ENCODE results near the gene FAM217B. TPM values are rescaled to one million over a fixed set of nuclear protein-coding genes. Genes with fewer than 3 reads are reported as not detected.

Gene FAM217B
- total RNA-seq, 1 experiment from 2014 or later = 8.1 TPM

DNA sequence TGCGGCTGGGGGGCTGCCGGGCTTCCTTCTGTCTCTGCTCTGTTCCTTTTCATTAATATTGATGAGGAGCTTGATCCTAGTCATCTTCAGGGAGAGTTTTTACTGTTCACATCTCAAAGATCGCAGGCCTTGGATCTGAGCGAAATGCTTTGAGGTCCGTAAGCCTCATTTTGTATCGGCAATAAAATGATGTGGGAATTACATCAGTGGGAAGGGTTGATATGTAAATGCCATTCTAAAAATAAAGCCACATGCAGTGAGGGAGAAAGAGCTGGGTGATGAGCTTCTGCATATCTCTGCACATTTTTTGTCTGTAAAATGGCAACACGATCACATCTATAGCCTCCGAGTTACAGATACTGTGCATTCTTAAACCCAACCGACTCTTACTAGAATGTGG, 42.9 kb downstream of the FAM217B start (continued):
- TF ChIP-seq POLR2A (IDR thresholded peaks at IDR 0.05; ENCODE audit: borderline replicate concordance, extremely low read depth, insufficient read depth, insufficient read length) (no peak), RAD21 (IDR thresholded peaks at IDR 0.05; ENCODE audit: low read depth) (no peak), CBX3 (IDR thresholded peaks at IDR 0.05; ENCODE audit: low read depth) (no peak), TCF7L2 (IDR thresholded peaks at IDR 0.05; ENCODE audit: borderline replicate concordance, extremely low read depth, insufficient read depth, insufficient read length) (no peak), CEBPB (IDR thresholded peaks at IDR 0.05; ENCODE audit: low read depth) (no peak)
- TF ChIP-seq, protein P1, sequence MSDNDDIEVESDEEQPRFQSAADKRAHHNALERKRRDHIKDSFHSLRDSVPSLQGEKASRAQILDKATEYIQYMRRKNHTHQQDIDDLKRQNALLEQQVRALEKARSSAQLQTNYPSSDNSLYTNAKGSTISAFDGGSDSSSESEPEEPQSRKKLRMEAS (IDR thresholded peaks at IDR 0.05) = no peak

DNA sequence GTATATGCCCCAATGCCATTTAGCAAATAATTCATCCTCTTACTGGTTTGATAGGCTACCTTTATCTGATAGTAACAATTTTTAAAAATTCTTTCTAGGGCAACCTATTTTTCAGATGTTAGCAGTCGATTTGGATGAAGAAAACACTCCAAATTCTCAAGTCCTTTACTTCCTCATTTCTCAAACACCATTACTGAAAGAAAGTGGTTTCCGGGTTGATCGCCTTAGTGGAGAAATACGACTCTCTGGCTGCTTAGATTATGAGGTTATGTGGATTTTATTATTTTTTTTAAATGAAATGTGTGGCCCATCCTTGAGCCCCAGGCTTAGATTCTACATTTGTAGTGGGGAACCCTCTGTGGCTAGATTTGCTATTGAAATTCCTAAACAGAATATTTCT, 44.4 kb downstream of the FAM217B start:
- RAD21 ChIA-PET (ENCODE audit: low non-redundant PET in 1 of 2, low total read pairs in 2 of 2, uncharacterized antibody in 2 of 2, unreplicated experiment in 2 of 2) = no interaction called here
- intact Hi-C loops (cut with micrococcal nuclease) = no loop called here
- no peak overlapping the region for H3K4me2 ChIP-seq (ENCODE audit: low read length)

DNA sequence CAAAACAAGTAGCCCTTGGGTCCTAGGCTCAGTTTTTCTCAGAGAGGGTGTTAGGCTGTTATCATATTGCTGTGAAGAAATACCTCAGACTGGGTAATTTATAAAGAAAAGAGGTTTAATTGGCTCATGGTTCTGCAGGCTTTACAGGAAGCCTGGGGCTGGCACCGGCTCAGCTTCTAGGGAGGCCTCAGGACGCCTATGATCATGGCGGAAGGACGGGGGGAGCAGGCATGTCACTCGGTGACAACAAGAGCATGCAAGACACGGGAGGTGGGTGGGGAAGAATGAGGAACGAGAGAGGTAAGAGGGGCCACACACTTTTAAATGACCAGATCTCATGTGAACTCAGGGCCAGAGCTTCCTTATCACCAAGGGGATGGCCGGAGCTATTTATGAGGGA, 45.0 kb downstream of the FAM217B start:
- Histone ChIP-seq H2AFZ (ENCODE audit: low read depth, low read length, poor library complexity, severe bottlenecking) (no peak overlapping the region), H3K79me2 (ENCODE audit: insufficient read depth, low read length) (no peaks in the 10 kb centered on the region), H3K36me3 (ENCODE audit: control insufficient read depth in 1 of 2, insufficient read depth in 2 of 2, low read length in 2 of 2) (no peaks in the 10 kb centered on the region), H4K20me1 (ENCODE audit: insufficient read depth) (no peaks in the 10 kb centered on the region), H3K4me3 (replicated peaks in 1 of 2; ENCODE audit: low read depth in 1 of 2, low read length in 2 of 2) (no peak overlapping the region), H3K9me3 (ENCODE audit: control insufficient read depth in 1 of 2, insufficient read depth in 1 of 2, low read depth in 1 of 2, low read length in 2 of 2) (no peaks in the 10 kb centered on the region), H3K4me1 (ENCODE audit: control insufficient read depth in 1 of 2, insufficient read depth in 2 of 2, low read length in 2 of 2) (peaks cover 17 to 30% of the 10 kb centered on the region in 2 experiments), H3K9me2 (ENCODE audit: insufficient read depth) (no peaks in the 10 kb centered on the region), H3K4me2 (ENCODE audit: low read length) (no peak overlapping the region), H3K27me3 (ENCODE audit: insufficient read depth, low read length) (no peaks in the 10 kb centered on the region), H3K27ac (ENCODE audit: low read depth, low read length) (no peak overlapping the region), H3K9ac (ENCODE audit: low read length) (no peak overlapping the region)
- no peak for TF ChIP-seq RAD21 (IDR thresholded peaks at IDR 0.05; ENCODE audit: low read depth)
- no peak for TF ChIP-seq EGR1 (IDR thresholded peaks at IDR 0.05; ENCODE audit: low read depth)
- no peak for TF ChIP-seq POLR2A (IDR thresholded peaks at IDR 0.05; ENCODE audit: borderline replicate concordance, extremely low read depth, insufficient read depth, insufficient read length)
- CTCF ChIA-PET = interaction anchor here (1.3 kb wide), 1 partner anchor 65 kb away, joined by 9 read pairs; no protein-coding TSS in a partner anchor
- no TSS peak for BruUV-seq (replicated peaks)
- RAD21 ChIA-PET (ENCODE audit: low non-redundant PET in 1 of 2, low total read pairs in 2 of 2, uncharacterized antibody in 2 of 2, unreplicated experiment in 2 of 2) = interaction anchor here in 1 of 2 experiments (1.1 kb wide), 1 partner anchor 65 kb away, joined by 3 read pairs; no protein-coding TSS in a partner anchor
- POLR2A ChIA-PET = no interaction called here
- no peak for ATAC-seq
- no peak for DNase-seq (ENCODE audit: low read depth, low spot score)
- intact Hi-C loops (cut with micrococcal nuclease) = no loop called here

More for the DNA sequence above, 44.4 kb downstream of the FAM217B start:
- Histone ChIP-seq H3K27ac (ENCODE audit: low read depth, low read length) (no peak overlapping the region), H3K9ac (ENCODE audit: low read length) (no peak overlapping the region), H2AFZ (ENCODE audit: low read depth, low read length, poor library complexity, severe bottlenecking) (no peak overlapping the region), H3K9me2 (ENCODE audit: insufficient read depth) (no peaks in the 10 kb centered on the region), H3K27me3 (ENCODE audit: insufficient read depth, low read length) (no peaks in the 10 kb centered on the region), H3K36me3 (ENCODE audit: control insufficient read depth in 1 of 2, insufficient read depth in 2 of 2, low read length in 2 of 2) (no peaks in the 10 kb centered on the region), H3K4me3 (replicated peaks in 1 of 2; ENCODE audit: low read depth in 1 of 2, low read length in 2 of 2) (no peak overlapping the region), H4K20me1 (ENCODE audit: insufficient read depth) (no peaks in the 10 kb centered on the region), H3K4me1 (ENCODE audit: control insufficient read depth in 1 of 2, insufficient read depth in 2 of 2, low read length in 2 of 2) (peaks cover 17 to 30% of the 10 kb centered on the region in 2 experiments), H3K79me2 (ENCODE audit: insufficient read depth, low read length) (no peaks in the 10 kb centered on the region), H3K9me3 (ENCODE audit: control insufficient read depth in 1 of 2, insufficient read depth in 1 of 2, low read depth in 1 of 2, low read length in 2 of 2) (no peaks in the 10 kb centered on the region)
- BruUV-seq (replicated peaks) = no TSS peak
- DNase-seq (ENCODE audit: low read depth, low spot score) (no peak), ATAC-seq (no peak)
- TF ChIP-seq EZH2phosphoT487 (IDR thresholded peaks at IDR 0.05; ENCODE audit: borderline replicate concordance) (no peak), SP1 (IDR thresholded peaks at IDR 0.05; ENCODE audit: low read depth) (no peak), ZNF274 (IDR thresholded peaks at IDR 0.05; ENCODE audit: low read depth, low read length) (no peak), ELF1 (IDR thresholded peaks at IDR 0.05; ENCODE audit: borderline replicate concordance, low read depth) (no peak), CEBPB (IDR thresholded peaks at IDR 0.05; ENCODE audit: low read depth) (no peak), CBX3 (IDR thresholded peaks at IDR 0.05; ENCODE audit: low read depth) (no peak), SIN3A (IDR thresholded peaks at IDR 0.05; ENCODE audit: low read depth) (no peak), JUND (IDR thresholded peaks at IDR 0.05) (no peak)
- CTCF ChIA-PET = no interaction called here
- POLR2A ChIA-PET = no interaction called here

Data from HCT116 (cell line).